GM18511 (cell line): ENCODE results near the gene HEMGN.
"Not testable (repeated sequence)": the region's sequence is repeated elsewhere in the genome, so short reads cannot be mapped to it uniquely, and the experiment has no call there.

ENCODE experiments used
- ATAC-seq: cut with Tn5 transposase; IDR thresholded peaks from one replicate; pipeline ENCODE4 v1.9.1; 2021; ENCODE audit warnings: mild to moderate bottlenecking, moderate library complexity; ENCODE audit not compliant: unreplicated experiment

The HEMGN gene, protein sequence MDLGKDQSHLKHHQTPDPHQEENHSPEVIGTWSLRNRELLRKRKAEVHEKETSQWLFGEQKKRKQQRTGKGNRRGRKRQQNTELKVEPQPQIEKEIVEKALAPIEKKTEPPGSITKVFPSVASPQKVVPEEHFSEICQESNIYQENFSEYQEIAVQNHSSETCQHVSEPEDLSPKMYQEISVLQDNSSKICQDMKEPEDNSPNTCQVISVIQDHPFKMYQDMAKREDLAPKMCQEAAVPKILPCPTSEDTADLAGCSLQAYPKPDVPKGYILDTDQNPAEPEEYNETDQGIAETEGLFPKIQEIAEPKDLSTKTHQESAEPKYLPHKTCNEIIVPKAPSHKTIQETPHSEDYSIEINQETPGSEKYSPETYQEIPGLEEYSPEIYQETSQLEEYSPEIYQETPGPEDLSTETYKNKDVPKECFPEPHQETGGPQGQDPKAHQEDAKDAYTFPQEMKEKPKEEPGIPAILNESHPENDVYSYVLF

GRCh38 chr9:97938081-97938644 lies at the start of gene HEMGN:
TSS of gene HEMGN (minus strand) at chr9:97938172. CDS start at chr9:97938136, 36 bp downstream.
- peak; percentile 60 for ATAC-seq

DNA sequence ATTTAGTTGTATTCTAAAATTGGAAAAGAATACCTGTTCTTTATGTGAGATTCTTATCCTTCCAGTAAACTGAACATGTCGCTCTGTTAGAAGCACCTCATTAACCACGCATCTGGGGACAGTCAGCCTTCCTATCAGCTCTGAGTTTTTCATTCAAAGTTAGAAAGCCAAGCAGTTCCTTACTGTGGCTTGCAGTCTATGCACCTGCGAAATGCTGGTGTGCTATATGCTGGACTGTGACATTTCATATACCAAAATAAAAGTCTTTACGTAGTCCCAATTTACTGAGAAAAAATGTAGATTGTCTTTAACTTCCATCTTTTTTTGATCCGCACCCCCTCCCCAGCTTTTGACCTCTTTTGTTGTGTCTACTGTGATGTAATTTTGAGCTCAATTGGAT lies 49.5 kb upstream of the HEMGN start:
- no peak for ATAC-seq

GRCh38 chr9:97985058-97985861 lies 47.3 kb upstream of the HEMGN start:
- peak; percentile 6 for ATAC-seq

- ATAC-seq = peak; percentile 30
Measured at GRCh38 chr9:97984188-97985057, 46.5 kb upstream of the HEMGN start.

GRCh38 chr9:97983589-97984187 lies 45.7 kb upstream of the HEMGN start:
- ATAC-seq = peak; percentile 18

DNA sequence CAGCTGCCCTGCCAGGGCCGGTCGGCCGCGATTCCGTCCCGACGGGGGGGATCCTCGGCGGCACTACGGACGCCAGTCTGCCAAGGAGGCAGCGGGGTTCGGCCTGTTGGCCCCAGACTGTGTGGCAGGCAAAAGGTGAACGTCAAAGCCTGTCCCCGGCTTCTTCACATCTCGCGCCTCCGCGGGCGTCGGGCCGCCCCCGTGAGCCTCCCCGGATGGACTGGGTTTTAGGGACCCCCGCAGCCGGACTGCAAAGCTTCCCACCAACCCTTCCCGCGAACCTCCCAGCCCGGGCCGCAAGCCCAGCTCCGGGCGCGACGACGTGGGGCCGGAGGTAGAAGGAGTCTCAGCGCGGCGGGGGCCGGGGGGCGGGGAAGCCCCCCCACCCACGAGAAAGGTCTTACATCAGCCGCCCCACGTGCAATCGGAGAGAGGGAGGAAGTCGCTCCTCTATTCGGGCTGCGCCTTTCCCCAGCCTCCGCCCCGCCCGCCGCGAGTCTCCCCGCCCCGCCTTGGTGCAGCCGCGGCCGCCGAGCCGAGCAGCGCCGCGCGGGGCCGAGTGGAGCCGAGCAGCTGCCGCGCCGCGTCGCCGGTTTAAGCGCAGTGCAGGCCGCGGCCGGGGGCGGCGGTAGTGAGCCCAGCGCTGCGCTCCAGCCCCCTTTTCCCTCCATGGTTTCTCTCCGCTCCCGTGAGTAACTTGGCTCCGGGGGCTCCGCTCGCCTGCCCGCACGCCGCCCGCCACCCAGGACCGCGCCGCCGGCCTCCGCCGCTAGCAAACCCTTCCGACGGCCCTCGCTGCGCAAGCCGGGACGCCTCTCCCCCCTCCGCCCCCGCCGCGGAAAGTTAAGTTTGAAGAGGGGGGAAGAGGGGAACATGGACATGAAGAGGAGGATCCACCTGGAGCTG lies 45.0 kb upstream of the HEMGN start, which contains the start of gene ANP32B:
Gene ANP32B (plus strand): TSS at position 659 of the 906 bp plus-strand sequence. CDS start 215 bp downstream, at position 874.
- ATAC-seq = peak; percentile 75

- no peak for ATAC-seq
Measured at GRCh38 chr9:97981846-97982682, 44.1 kb upstream of the HEMGN start.

GRCh38 chr9:97980918-97981845 lies 43.2 kb upstream of the HEMGN start:
- ATAC-seq = no peak

GRCh38 chr9:97980479-97980803 lies 42.5 kb upstream of the HEMGN start:
- no peak for ATAC-seq

- no peak for ATAC-seq
Measured at GRCh38 chr9:97979788-97980478, 42.0 kb upstream of the HEMGN start.

GRCh38 chr9:97978371-97979130 lies 40.6 kb upstream of the HEMGN start:
- ATAC-seq = no peak

DNA sequence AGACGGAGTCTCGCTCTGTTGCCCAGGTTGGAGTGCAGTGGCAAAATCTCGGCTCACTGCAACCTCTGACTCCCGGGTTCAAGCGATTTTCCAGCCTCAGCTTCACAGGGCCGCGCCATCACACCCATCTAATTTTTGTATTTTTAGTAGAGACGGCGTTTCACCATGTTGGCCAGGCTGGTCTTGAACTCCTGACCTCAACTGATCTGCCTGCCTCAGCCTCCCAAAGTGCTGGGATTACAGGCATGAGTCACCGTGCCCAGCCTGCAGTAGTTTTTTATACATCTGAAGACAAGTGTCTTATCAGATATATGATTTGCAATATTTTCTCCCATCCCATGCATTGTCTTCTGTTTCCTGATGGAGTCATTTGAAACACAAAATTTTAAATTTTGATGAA lies 38.7 kb upstream of the HEMGN start:
- not testable (repeated sequence) for ATAC-seq

- ATAC-seq = no peak
Measured at GRCh38 chr9:97975376-97975775, 37.4 kb upstream of the HEMGN start.

DNA sequence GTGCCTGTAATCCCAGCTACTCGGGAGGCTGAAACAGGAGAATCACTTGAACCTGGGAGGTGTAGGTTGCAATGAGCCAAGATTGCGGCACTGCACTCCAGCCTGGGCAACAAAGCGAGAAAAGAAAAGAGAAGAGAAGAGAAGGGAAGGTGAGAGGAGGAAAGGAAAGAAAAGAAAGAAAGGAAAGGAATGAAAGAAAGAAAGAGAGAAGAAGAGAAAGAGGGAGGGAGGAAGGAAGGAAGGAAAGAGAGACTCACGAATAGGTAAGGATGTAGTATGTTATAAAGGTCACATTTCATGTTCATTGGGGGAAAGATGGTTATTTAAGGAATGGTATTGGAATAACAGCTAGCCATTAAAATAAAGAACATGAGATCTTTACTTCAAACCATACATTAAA lies 34.8 kb upstream of the HEMGN start:
- no peak for ATAC-seq

- no peak for ATAC-seq
Measured at GRCh38 chr9:97970165-97970564, 32.2 kb upstream of the HEMGN start.

DNA sequence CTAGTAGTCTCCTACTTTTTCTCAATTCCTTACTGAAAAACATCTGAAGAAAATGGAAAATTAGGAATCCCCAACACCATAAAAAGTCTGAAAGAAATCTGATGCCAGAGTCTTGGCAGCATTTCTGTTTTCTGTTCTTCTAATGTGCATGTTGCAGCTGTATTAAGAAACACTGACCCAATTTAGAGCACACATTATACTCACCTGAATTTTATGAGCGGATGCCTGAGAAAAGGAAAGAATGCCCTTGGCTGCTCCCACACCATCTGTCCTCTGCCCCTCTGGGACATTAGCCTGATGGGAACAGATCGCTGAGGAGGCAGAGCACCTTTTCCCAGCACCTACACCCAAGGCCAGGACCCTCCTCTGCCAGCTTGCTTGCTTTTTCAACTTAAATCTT lies 31.0 kb upstream of the HEMGN start:
- no peak for ATAC-seq
